GM21786 (cell line): ENCODE measurements around the gene PROSER2.

Experiments used
- ATAC-seq: cut with Tn5 transposase; IDR thresholded peaks from one replicate; pipeline ENCODE4 v1.9.1; 2021; ENCODE audit not compliant: unreplicated experiment

The PROSER2 gene

DNA sequence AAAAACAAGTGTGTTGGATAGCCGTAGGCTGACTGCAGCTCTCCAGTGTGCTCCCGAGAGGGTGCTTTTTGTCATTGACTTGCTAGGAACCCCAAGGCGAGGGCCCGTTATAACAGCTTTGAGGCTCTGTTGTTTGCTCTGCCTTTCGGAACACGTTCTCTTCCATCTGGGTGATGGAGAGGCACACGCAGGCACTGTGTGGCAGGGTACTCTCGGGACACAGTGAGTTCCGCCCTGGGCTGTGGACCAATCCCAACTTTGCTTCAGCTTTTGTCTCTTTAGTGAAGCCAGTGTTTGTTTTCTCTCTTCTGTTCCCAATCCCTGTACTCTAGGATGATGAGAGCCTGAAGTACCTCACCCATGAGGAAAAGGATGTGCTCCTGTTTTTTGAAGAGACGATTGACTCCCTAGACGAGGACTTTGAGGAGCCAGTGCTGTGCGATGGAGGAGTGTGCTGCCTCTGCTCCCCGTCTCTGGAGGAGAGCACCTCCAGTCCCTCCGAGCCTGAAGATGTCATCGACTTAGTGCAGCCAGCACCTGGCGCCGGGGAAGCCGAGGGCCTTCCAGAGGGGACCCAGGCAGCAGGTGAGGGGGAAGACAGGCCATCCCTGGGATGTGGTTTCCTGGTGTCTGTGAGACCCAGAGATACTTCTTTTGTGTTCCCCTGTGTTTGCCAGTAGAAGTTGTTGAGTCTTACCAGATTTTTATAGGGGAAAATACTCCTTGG is 43.2 kb downstream of the PROSER2 start:
- no peak for ATAC-seq

DNA sequence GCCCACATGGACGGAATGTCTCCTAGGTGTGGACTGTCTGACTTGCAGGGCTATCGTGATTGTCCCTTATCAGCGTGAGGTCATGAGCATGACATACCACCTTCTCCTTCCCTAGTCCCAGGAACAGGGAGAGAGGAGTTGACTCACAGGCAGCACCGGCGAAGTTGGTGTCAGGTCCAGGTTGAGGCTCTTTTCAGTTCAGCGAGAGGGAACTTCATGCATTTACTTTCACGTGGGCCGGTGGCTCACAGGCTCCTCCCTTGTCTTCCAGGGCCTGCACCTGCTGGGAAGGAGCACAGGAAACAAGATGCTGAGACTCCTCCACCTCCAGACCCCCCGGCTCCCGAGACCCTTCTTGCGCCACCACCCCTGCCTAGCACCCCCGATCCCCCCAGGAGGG is 46.1 kb downstream of the PROSER2 start:
- no peak for ATAC-seq

DNA sequence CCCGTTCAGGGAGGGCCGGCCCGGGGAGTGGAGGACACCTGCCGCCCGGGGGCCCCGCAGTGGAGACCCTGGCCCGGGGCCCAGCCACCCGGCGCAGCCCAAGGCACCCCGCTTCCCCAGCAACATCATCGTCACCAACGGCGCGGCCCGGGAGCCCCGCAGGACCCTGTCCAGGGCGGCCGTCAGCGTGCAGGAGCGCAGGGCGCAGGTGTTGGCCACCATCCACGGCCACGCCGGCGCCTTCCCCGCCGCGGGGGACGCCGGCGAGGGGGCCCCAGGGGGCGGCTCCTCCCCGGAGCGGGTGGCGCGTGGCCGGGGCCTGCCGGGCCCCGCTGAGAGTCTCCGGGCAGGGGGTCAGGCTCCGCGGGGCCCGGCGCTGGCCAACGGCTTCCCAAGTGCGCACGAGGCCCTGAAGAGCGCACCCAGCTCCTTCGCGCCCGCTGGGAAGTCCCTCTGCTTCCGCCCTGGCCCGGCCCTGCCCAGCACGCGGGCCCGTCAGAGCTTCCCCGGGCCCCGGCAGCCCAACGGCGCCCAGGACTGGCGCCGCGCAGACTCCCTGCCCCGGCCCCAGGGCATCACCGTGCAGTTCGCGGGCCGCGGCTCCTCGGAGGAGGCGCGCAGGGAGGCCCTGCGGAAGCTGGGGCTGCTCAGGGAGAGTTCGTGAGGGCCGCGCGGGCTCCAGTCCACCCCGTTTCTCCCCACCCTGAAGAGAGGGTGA is 46.7 kb downstream of the PROSER2 start:
- ATAC-seq: no peak

DNA sequence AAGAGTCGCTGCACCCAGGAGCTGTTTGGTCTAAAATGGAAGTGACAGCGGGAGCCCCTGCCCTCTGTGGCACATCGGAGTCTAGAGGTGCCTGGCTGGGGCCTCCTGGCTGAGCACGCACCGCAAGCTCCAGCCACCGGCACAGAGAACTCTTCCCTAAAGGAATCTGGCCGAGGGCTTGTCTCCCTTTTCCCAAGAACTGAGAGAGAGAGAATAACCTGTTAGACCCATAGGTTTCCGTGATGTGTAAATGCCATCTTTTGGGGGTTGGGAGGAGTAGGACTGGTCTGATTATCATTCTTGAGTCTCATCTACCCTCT is 47.3 kb downstream of the PROSER2 start:
- no peak for ATAC-seq

DNA sequence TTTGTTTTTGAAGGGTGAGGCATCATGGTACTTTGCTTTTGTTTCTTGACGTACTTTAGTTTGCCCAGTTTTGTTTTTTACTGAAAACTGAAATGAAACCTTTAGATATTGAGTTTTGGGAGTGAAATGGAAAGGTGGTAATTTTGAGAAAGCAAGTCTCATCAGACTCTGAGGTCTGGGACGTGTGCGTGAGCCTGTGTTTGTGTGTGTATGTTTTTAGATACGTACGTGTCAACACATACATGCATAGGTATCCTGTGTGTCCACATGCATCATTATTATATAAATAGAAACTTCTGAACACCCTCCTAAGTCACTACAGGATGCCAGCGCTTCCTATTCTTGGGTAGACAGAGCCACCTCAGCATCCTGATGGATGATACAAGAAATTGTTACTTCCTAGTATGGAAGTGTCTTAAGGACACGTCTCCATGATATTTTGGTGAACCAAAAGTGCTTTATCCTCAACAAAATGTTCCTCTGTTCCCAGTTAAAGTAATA is 47.8 kb downstream of the PROSER2 start:
- no peak for ATAC-seq

DNA sequence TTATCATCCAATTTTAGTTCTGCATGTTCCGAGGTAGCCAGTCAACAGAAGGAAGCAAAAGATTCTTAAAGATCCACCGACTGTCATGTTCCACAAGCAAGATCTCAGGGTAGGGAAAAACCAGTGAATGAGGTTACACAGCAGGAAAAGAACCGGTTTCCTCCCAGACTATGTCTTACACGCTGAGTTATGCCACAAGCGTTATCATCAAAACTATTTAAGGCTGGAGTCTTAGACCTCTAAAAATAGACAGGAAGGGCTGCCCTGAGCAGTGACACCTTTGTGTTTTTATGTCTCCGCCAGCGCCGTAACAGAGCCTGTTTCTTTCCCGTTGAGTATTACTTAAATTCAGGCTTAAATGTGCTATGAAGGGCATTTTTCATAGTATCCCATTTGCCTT is 48.3 kb downstream of the PROSER2 start:
- no peak for ATAC-seq

DNA sequence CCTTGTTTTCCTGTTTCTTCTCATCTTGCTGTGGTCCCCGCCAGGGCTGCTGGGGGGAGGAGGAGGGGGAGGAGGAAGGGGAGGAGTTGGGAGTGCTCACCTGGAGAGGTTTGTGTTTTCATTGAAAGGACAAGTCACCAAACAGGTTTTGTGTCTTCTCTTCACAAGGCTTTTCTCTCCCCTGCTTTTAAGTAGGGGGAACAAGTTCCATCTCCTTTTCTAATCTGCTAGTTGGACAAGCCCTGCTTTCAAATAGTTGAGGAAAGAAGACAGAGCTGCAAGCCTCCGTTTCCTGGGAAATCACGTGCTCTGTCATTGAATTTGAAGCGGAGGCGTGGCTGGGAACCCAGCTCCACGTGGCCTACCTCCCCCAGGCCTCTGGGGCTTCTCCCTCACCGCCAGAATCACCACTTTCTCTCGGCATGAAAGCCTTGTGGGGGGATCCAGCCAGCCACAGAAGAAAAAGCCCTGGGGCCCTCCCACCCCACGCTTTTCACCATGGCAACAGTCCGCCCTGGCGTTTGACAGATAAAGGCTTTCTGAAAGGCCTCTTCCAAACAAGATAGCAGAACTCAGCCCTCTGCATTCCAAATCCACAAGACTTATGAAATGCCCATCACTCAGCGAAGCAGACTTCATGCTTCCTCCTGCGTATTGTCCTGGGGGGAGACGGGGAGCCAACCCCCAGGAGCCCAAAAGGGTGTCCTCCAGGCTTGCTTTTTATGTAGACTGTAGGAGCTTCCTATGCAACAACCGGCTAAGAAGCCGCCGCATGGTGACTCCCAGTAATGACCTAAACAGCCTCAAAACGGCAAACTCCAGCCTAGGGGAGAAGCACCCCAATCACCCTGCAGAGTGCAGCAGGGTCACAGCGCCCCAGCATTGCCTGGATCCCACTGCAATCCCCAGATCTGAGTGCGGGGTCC is 51.7 kb downstream of the PROSER2 start:
- ATAC-seq: no peak

DNA sequence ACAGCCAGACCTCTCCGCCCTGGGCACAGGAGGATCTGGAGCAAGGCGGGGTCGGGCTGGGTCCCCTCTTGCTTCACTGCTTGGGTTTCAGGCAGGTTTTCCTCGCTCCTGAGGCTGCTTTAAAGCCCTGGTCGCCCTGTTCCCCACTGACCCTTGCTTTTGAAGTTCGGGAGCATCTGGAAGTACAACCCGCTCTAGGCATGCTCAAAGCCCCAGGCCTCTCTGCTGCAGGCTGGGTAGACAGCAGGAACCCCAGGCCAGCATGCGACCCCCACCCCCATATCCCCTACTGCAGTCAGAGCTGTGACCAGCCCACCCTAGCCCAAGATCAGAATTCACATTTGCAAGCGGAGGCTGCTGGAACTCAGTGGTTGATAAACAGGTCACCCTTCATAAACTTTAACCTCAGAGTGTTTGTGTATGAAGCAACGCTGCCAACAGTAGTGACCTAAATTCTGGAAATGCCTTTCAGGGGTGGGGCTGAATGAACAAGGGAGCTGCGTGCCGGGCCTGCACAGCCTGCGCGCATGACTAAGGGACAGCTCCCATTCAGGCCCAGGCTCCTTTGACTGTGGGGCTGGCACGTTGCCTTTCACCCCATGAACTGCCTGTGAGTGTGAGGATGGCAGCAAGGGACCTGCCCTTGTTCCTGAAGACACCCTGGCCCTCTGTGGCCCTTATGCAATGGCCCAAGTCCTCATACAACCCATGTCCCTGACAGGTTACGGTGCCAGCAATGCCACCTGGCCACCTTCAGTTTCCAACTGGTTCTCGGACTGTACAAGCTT is 52.5 kb downstream of the PROSER2 start:
- ATAC-seq: no peak

DNA sequence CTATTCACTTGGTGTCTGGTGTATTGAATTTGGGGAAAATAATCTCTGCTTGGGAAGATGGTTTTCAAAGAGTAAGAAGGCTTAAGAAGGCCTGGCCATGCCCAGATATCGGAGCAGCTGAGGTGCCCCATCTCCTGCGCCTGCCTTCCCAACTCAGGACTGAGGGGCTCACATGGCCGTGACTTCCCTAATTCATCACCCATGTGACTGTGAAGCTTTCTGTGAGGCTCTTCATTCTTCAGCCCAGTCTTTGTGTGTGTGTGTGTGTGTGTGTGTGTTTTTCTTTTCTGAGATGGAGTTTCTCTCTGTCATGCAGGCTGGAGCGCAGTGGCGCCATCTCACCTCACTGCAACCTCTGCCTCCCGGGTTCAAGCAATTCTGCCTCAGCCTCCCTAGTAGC is 53.2 kb downstream of the PROSER2 start:
- no peak for ATAC-seq

DNA sequence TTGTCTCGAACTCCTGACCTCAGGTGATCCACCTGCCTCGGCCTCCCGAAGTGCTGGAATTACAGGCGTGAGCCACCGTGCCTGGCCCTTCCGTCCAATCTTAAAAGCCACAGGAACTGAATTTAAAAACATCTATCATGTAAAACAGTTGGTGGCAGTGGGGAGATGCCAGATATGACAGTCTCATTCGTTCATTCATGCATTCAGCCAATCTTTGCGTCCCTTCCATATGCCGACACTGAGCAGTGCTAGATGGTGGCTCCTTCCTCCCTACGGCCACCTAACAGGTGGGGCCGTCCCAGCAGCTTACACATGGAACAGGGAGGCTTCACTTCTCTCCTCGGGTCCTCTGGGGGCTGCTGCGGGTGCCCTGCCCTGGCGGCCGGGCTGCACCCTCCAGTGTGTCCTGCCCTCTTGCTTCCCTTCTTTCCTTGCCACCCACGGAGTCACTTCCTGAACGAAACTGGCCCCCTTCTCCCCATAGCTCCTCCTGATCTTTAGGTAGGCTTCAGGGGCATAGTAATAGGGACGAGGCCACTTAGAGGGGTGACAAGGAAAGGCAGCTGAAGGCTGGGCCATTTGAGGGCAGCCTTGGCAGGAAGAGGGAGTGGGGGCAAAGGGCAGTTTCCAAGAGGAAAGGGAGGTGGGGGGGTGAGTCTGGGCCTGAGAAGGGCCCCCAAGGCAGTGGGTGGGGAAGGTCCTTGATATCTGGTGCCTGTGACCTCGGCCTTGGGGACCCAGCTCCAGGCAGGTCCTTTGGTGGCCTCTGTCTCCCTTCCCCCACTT is 53.8 kb downstream of the PROSER2 start:
- ATAC-seq: no peak

DNA sequence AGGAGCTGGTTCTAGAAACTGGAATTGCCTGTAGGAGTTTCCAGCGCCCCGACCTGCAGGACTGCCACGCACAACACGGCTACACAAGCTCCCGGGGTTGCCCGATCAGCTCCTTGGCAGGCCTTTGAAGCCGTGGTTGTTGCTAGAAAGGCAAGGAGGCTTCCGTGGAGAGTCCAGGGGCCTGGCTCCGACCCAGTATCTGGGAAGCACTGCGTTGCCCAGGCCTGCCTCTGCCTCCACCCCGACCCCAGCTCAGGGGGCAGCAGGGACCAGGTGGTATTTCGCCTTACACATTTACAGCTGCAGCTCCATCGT is 54.4 kb downstream of the PROSER2 start:
- no peak for ATAC-seq

DNA sequence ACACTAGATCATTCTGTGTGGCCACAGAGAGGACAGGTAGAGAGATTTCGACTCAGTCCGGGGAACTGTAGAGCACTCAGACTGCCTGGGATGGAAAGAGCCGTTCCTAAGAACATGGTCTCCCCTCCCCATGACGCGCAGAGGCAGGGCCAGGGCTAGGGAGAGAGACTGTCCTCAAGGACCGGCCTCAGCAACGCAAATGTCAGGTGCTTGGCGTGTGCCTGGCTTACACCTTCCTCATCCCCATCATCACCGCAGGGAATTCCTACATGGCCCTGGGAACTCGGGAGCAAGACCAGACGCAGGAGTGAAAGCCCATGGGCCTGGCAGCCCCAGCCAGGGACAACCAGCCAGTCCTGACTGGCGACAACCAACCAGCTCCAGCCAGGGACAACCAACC is 55.6 kb downstream of the PROSER2 start:
- ATAC-seq: no peak

DNA sequence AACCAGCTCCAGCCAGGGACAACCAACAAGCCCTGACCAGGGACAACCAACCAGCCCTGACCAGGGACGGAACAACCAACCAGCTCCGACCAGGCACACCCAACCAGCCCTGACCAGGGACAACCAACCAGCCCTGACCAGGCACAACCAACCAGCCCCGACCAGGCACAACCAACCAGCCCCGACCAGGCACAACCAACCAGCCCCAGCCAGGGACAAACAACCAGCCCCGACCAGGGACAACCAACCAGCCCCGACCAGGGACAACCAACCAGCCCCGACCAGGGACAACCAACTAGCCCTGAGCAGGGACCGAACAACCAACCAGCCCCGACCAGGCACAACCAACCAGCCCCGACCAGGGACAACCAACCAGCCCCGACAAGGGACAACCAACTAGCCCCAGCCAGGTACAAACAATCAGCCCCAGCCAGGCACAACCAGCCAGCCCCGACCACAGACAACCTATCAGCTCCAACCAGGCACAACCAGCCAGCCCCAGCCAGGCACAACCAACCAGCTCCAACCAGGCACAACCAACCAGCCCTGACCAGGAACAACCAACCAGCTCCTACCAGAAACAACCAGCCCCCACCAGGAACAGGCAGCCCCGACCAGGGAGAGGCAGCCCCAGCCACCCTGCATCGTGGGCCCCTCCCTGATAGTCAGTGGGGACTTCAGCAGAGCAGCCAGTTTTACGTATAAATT is 56.4 kb downstream of the PROSER2 start:
- ATAC-seq: no peak

DNA sequence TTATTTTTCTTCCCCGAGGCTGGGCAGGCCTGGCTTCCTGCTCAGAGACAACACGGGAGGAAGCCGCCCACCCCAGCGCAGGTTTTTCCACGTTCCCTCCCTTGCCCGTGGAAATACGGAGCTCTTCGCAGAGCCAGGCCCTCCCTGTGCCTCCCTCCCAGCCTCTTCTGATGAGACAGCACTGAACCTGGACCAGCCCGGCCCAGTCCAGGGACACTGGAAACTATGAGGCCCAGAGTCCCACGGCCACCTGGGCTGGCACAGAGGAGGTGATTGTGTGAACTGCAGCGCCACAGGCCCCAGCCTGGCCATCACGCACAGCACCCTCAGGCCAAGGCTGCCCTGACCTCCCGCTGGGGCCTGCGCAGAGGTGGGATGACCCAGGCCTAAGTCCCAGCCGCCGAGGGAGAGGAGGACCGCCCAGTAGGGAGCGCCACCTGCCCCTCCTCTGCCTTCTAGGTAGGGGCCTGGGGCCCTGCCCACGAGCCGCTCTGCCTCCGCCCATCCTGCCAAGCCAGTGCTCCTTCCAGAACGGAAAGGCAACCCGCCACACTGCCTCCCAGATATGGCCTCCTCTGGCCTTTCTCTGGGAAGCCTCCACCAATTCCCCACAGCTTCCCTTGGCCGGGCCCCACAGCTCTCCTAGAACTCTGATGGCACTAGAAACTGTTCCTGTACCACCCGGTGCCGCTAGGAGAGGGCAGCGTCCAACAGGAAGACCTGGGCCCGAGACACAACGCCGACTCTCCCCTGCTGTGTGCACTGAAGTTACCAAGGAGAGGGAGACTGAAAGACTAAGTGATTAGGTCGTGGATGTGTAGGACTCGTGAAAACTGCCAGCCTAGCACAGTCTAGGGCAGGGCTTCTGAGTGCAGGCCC is 57.2 kb downstream of the PROSER2 start:
- ATAC-seq: no peak

DNA sequence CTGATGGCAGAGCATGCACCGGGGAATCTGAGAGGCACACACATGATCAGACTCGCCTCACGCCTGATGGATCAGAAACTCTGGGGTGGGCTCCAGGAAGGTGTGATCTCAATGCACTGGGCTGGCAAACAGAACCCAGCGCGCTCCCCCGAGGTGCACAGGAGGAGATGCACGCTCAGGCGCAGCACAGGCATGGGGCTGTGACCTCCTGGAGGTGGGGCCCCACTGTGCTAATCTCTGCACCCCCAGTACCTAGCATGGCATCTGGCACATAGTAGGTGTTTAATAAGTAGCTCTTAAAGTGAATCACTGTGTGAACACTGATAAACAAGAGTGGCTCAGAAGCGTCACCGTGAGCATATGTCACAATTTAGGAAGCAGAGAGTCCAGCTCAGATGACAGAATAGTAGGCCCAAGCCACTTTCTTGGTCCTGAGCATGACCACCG is 57.9 kb downstream of the PROSER2 start:
- ATAC-seq: no peak

DNA sequence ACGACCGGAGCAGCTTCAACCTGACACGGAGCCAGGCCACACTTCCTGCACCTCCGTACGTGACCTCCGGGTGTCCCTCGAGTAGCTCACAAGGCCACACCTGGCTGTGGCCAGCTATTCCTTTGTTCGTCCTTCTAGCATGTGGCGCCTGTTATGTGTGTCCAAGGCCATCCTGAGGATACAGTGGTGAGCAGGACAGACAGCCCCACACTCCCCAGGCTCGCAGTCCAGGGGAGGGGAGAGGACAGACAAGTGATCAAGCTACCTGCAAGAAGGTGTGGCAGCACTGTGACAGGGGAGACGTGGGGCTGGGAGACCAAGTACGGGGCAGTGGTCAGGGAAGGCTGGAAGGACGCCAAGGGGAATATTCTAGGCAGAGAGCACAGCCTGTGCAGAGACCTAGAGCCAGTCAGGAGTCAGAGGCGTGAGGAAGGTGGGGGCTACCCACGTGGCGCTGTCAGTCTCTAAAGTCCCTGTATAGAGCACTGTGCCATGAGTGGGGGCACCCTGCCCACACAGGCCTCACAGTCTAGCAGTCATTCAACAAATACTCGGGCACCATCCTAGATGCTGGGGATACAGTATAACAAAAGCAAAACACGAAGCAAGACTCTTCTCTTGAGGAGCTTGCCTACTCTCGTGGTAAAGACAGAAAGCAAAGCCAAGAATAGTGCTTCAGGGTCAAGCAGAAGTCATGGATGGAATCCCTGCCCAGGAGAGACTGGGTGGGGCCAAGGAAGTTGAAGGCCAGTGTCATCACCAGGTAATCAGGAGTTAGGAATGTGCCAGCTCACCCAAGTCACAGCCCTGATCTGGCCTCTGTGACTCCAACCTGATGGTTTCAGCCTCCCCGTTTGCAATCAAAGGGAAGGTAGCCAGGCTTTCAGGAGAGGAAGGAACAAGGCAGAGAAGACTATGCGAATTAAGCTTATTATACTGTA is 58.6 kb downstream of the PROSER2 start:
- no peak for ATAC-seq

DNA sequence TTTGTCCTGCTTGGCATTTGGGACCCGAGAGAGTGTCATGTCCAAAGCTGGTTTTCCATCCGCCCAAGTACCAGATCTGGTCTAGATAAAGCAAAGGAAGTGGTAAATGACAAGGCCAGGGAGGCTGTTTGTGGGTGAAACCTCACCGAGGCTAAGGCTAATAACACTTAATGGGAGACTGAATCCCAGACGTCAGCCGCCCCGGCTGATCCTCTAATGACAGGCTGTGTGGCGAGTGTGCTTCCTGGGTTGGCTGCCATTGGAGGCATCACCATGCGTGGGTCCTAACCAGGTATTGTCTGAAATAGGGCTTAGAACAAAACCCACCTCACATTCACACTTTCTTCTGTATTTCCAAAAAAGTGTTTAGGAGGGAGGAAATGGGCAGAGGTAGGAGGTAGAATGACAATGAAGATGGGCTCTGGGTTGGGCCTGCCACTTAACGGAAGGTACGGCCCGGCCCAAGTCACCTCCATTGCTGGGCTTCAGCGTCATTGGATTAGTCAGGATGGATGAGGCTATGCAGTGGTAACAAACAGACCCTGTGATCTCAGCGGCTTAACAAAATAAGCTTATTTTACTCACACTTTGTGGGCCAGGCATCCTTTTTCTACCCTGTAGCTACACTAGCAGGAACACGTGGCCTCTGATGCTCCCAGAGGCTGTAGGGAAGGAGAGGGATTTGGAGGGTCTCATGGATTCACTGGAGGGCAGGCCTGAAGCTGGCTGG is 59.7 kb downstream of the PROSER2 start:
- ATAC-seq: no peak
